GM21723 (cell line): ENCODE measurements around the gene TTC23.

ENCODE experiments used
- ATAC-seq: cut with Tn5 transposase; IDR thresholded peaks from one replicate; pipeline ENCODE4 v1.9.1; 2021; ENCODE audit warnings: mild to moderate bottlenecking, moderate library complexity; ENCODE audit not compliant: unreplicated experiment

TTC23 gene

DNA sequence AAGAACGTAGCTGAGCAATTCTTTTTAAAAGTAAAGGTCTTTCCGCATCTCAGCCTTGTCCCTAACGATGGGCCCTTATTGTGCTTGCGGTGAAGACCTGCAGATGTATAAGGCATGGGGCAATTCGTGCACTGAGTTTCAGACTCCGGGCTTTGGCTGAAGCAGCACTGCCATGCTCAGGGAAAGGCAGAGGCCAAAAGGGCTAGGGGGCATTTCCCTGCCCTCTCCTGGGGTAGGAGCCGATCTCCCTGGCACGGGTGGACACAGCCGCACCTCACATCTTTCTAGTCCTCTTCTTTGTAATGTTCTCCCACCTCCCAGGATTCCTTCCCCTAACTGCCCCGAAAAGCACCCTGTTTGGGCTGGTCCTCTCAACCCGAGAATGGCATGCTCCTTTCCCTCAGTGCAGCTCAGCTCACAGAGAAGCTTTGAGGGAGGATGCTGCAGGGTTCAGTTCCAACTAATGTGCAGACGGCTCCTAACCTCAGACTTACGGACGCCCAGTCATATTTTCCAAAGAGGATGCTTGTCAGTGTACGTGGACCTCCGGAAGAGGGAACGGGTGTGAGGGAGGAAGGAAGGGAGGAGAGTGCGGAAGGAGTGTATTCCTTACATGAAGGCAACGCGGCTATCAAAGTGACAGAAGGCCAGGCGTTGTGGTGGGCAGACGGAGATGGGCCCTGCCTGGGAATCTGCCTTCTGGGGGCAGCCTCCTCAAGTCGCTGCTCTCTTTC is 83.3 kb downstream of the TTC23 start:
- ATAC-seq = no peak

DNA sequence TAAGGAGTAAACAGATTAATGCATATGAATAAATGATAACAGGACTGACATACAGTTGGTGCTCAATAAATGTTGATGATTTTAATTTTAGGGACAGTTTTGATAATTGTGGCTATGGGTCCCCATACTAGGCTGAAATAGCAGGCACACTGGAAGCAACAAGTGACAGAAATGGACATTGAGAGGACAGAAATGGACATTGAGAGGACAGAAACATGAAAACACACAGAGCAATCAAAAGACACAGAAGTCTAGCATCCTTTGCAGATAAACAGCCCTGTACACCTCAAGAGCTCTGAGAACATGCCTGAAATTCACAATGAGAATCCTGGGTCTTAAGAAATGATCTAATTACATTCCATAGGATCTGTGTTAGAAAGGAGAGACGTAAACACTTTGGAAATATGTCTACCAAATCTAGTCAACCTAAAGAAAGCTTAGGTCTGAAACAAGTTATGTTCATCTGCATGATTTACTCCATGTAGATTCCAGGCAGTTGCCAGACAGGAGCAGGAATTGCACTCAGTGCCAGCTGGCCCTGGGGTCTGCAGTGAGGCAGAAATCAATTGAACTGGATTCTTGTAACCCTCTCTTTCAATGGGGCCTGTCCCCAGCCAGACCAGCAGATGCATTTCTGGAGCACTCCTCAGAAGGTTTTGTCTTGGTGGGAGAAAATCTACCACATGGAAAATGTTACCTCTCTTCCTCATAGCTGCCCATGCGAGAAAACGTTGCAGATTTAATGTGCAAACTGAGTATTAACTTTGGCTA is 84.2 kb downstream of the TTC23 start:
- ATAC-seq = no peak

DNA sequence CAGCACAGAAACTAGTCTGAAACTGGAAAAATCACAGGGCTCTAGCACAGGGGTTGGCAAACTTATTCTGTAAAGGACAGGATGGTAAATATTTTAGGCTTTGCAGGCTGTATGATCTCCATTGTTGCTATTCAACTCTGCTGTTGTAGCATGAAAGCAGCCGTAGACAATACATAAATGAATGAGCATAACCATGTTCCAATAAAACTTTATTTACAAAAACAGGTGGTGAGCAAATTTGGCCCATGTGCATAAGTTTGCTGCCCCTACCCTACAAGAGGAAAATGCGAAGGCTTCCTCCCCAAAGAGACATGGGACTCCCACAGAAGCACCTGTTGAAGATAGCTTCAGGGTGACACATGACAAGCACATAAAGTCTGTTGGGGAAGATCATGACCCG is 85.3 kb downstream of the TTC23 start:
- ATAC-seq = no peak

DNA sequence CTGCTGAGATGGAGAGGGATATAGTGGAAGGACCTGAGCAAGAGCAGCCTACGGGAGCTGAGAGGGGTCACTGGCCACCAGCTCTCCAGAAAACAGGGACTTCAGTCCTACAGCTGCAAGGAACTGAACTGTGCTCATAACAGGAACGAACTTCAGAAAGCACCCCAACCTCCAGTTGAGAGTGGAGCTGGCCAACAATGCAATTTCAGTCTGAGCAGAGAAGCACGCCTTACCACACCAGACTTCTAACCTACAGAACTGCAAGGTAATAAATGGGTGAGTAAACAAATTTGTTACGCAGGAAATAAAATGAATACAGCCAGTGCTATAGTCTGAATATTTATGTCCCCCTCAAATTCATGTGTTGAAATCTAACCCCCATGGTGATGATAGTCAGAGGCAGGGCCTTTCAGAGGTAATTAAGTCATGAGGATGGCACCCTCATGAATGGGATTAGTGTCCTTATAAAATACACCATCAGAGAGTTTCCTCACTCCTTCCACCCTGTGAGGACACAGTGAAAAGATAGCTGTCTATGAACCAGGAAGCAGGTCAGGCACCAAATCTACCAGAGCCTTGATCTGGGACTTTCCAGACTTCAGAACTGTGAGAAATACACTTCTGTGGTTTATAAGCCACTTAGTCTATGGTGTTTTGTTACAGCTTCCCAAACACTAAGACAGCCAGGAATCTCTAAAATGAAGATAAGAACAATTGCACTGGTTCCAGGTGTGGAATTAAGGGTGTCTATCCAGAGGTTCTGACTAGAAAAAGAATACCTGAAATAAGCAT is 85.9 kb downstream of the TTC23 start:
- ATAC-seq = no peak

DNA sequence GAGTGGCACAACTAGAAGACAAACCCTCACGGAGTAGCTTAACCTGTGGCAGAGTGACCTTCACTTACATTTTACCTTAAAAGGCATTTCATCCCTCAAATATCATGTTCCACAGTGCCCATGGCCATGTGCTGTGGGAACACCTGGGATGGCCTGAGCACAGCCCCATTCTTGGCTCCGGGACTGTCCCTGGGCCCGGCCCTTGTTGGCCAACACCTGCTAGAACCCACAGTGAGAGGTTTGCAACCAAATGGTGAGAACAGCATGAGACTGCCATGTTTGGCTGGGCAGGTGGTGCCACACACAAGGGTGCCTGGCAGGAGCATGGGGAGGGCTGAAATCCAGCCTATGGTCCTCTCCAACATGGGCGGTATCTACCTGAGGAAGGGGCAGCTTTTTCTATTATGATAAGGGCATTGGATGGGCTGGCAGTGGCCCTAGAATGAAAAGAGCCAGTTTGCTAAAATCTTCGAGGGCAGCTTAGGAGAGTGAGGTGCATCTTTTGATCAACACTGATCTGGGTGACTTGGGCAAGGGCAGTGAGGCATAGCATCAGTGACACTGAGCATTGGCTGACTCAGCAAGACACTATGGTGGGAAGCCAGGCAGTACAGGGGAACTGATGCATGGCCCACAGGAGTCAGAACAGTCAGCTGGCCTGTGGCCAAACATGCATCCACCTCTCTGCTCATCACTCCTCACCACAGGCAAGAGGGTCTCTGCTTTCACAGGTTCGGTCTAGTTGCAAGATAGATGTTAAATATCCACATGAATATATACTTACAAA is 90.6 kb downstream of the TTC23 start:
- ATAC-seq = no peak

DNA sequence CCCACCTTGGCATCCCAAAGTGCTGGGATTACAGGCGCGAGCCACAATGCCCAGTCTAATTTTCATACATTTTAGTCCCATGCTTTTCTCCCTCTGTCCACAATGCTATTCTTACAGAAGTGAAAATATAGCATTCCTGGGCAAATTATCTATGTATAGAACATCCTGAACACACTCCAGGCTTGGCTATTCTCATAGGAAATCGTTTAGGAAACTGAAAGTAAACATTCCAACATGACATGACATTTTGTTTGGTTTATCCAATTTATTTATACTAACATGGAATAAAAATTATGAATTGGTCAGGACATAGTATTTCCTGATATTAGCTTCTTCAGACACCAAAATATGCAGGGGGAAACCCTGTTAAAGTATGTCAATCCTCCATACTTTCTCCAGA is 91.9 kb downstream of the TTC23 start:
- ATAC-seq = no peak

DNA sequence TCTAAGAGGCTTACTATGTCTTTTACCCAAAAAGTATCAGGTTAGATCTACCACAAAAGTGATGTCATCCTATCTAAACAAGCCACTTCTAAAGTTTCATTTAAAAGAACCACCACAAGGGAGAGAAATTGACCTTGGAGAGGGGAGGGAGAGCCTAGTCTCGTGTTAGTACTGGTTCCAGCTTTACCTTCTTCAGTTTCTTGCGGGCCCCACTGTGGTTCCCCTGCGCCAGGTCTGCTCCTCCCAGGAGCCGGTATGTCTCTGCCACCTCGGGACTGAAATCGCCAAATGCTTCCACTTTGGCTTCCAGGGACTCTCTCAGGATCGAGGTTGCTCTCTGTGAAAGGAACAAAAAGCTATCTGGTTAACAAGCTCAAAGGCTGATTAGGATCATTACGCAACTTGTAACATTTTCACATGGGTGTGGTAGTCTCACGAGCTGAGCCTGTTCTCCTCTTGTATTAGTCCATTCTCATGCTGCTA is 93.4 kb downstream of the TTC23 start:
- ATAC-seq = no peak

DNA sequence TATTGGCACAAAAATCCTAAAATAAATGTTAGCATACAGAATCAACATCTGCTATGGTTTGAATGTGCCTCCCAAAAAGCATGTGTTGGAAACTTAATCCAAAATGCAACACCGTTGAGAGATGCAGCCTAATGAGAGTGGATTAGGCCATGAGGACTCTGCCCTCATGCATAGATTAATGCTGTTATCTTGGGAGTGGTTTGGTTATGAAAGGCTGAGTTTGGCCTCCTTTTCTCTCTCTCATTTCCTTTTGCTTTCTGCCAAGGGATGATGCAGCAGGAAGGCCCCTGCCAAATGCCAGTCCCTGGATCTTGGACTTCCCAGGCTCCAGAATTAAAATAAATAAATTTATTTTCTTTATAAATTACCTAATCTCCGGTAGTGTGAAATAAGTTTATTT is 95.1 kb downstream of the TTC23 start:
- ATAC-seq = no peak

DNA sequence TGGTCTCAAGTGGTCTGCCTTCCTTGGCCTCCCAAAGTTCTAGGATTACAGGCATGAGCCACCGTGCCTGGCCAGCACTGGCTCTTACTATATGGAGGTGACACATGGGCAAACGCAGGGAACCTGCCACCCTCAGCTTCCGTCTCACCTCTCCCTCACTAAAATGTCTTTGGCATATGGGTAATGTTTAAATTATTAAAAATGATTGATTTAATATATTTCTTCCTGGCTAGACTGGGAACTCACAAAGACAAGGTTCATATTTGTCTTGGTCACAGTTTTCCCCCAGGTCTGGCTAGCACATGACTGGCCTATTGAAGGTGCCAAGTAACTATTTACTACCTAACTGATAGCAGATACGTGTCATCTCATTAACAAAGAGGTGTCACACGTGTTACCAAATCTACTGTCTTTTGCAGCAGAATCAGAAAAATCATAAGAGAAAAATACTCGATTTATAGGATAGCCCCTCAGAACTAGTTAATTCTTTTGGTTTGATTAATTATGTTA is 96.3 kb downstream of the TTC23 start:
- no peak for ATAC-seq

DNA sequence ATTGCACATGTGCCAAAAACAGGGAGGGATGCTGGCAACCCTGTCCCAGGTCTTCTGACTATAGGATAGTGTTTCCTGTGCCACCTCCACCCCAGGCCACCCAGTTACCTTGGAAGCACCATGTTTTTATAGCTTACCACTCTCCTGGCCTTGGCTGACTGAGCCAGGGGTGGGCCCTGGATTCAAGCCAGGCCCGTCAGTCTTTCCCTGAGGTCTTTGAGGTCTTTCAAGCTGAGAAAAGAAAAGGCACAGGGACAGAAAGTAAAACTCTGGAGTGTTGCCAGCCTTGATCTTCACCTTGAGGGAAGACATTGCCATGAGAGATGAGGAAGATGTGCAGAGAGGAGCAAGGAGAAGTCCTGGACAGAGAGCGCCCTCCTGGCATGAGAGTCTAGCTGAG is 98.2 kb downstream of the TTC23 start:
- ATAC-seq = no peak

DNA sequence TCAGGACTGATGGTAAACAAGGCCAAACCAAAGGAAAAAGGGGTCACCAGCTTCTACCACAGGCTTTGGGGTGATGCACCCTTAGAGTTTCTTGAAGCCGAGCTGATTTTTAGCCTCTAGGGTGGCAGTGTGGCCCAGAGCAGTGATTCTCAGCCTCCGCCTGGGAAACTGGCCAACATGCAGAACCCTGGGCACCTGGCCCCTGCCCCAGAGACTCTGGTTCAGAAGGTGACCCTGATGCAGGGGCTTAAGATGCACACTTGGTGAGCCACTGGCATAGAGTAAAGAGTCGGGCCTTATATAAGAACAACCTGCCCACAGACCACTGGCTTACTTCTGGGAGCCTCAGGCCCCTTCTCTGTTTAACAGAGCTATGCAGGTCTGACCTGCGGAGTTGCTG is 100.0 kb downstream of the TTC23 start:
- no peak for ATAC-seq

DNA sequence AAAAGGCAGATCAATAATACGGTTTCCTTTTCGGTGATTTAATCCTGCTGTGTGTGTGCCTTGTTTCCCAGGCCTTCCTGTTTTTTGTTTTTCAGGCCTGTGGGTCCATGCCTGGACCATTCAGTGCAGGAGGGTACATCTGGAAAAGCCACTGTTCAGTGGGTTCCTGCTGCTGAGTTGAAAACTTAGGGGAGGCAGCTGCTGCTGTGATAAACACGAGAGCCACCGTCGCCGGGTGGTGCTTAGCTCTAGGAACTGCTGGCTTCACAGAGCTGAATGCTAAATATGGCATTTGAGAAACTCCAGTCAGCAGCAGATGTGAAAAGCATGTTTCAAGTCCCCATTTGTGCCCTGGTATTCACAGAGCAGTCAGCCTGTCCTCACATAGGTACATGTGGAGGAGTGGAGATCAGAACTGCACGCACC is 100.5 kb downstream of the TTC23 start:
- ATAC-seq = no peak

DNA sequence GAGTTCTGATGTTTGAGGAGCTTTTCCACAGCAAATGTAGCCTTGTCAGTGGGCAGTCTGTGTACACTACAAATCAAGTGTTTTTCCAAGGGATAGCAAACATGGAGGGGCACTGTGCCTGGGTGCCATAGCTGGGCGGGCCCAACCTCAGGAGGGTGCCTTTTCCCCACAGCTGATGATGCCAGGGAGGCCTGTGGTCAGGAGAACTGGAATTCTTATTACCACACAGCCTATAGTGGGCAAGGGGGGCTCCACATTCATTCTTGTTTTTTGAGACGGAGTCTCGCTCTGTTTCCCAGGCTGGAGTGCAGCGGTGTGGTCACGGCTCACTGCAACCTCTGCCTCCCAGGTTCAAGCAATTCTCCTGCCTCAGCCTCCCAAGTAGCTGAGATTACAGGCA is 102.7 kb downstream of the TTC23 start:
- no peak for ATAC-seq

DNA sequence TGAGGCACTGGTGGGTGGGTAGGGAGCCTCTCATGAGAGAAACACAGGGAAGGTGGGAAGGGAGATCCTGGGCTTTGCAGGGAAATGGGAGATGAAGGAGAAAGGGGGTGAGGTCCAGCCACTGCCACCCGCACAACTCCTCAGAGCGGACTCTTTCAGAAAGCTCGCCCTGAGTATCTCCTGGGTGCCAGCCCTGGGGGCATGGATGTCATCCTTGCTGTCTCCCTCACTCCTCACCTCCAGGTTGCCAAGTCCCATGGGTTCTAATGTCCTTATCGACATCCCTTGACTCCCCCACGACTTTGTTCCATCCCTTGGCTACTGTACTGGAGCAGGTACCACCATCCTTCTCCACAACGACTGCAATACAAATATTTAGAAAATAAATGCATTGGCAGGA is 103.6 kb downstream of the TTC23 start:
- ATAC-seq = no peak

DNA sequence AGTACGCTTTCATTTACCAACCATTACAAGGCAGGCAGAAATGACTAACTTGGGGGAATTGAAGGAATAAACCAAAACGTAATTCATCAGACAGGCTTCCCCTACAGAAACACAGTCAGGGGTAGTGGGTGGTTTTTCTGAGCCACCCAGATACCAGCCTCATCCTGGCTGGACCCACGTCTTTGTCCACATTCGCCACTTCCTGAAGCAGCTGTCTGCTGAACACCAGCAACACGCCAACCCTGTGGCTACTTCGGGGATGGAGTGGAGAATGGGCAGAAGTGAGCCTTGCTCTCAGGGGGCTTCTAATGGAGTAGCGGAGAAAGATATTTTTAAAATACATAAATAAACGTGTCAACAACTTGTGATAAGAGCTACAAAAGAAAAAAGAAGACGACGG is 104.4 kb downstream of the TTC23 start:
- no peak for ATAC-seq

DNA sequence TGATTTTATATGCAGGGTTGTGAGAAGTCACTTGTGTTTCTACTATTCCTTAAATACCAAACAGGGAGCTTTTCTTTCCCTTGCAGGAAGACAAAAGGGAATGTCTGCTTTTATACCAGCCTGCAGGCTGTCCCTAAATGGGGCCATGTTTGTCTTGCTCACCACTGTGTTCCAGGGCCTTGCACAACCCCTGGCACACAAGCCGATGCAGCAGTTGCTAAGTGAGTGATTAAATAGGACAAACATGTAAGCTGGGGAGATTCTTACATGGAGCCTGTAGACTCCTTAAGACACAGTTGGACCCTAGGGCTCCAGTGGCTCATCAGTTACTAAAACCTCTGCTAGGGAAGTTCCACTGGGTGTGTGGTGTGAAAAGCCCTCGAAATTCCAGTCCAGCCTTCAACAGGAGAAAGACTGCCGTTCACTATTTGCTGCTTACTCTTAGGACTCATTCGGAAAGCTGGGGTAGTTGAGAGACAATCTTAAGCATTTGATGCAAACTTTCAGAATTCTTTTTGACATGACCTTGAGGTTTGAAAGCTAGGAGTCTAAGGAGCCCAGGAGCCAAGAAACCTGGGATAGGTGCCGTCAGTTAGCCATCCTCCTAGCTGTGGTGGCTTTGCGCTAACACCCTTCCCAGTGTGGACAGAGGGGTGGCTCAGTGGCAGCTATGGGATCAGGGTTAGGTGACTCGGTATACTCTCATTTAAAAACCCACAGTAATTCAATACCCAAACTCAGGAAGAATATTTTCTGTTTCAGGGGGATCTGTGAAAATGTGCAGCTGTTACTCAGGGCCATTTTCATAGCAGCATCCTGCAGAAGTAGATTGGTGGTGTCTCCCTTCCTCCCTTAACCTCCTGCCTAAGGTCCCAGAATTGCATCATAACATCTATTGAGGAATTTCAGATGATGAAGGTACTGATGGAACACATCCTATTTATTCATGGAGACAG is 105.4 kb downstream of the TTC23 start:
- ATAC-seq = no peak

DNA sequence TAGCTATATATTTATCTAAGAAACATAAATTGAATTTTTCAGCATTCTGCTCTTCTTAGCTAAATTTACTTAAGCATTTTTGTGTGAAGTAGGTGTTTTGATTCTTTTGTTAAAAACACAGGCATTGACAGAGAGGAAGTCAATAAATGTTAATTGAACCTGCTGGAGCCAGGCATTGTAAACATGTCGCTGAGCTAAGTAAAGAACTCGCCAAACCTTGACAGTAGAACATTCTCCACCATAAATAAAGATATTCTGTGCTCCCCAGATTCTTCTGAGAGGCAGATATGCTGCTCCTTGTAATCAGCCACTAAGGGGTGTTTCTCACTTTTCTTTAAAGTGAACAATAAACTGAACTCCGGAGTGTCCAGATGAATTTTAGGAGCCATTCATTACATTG is 106.1 kb downstream of the TTC23 start:
- ATAC-seq = no peak

DNA sequence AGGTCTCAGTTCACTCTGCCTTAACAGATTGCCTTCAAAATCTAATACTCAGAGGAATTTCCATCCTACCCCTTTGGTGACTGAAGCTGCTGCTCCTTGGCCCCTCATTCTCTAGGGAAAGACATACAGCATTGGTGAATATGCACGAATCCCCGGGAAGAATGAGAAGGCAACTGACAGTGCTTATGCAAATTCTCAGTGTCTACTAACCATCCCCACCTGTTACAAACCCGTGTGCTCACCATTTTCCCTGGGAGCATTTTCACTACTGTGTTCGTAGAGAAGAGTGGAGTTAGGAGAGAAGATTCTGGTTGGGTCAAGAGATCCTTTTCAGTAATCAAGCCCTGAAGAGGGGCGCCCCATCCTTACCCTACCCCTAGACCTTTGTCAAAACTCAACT is 106.8 kb downstream of the TTC23 start:
- no peak for ATAC-seq

DNA sequence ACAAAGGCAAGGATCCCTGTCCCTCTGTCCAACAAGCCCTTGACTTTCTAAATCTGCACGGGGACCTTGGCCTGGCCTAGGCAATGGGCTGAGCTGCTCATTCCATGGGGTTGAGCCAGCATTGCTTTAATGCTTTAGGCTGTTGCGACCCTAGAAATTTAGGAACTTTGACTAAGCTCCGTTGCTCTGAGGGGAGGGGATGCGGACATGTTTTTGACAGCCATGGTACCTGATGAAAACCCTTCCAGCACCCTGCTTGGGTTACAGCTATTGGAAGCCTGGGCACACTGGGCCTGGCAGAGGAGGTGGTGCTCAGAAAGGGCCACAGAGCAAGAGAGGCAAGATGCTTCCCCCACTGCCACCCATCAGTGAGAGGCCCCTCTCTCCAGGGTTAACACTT is 107.4 kb downstream of the TTC23 start:
- no peak for ATAC-seq

DNA sequence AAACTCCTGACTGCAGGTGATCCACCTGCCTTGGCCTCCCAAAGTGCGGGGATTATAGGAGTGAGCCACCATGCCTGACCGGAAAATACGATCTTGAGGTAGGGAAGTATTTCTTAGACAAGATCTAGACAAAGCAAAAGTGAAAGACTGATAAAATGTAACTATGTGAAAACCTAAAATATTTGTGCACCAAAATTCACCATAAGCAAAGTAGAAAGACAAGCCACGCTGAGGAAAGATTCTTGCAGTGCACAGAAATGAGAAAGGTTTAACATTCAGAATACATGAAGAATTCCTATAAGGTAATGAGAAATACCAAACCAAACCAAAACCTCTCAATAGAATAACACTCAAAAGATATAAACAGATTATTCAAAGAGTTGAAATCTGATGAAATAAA is 108.8 kb downstream of the TTC23 start:
- ATAC-seq = no peak
